Coronary artery (tissue), 2 donors: ENCODE results near the gene NGB.

Experiments
- DNase-seq: peaks from one replicate; pipeline ENCODE4 v3.0.0-alpha.2; 2017; ENCODE audit warnings: low spot score
- H3K27ac ChIP-seq, 2 donors: fragments of 200-600 bp; sonication (generic); one replicate each; pipeline ENCODE4 v1.5.1; 2016 to 2019
- H3K4me3 ChIP-seq: fragments of 200-600 bp; sonication (generic); 2 replicates; pipeline ENCODE4 v1.5.1; 2016; ENCODE audit warnings: mild to moderate bottlenecking, moderate library complexity
- CTCF ChIP-seq: fragments of 200-600 bp; sonication (generic); IDR thresholded peaks from one replicate; pipeline ENCODE4 v1.5.1; 2019; ENCODE audit warnings: antibody characterized with exemption

The NGB gene

GRCh38 chr14:77225254-77225653 lies 45.8 kb downstream of the NGB start:
- TF ChIP-seq CTCF = no peak
- no peak overlapping the region for H3K4me3 ChIP-seq
- H3K27ac ChIP-seq = no peak overlapping the region
- DNase-seq = no peak

- no peak overlapping the region for H3K27ac ChIP-seq
- H3K4me3 ChIP-seq = no peak overlapping the region
- no peak for TF ChIP-seq CTCF
- DNase-seq = no peak
Measured at GRCh38 chr14:77224212-77224611, 46.8 kb downstream of the NGB start.

GRCh38 chr14:77222546-77223225 lies 48.3 kb downstream of the NGB start:
- TF ChIP-seq CTCF = no peak
- Histone ChIP-seq H3K27ac (no peak overlapping the region), H3K4me3 (no peak overlapping the region)
- DNase-seq = no peak

GRCh38 chr14:77221241-77221871 lies 49.6 kb downstream of the NGB start:
- Histone ChIP-seq H3K27ac (no peak overlapping the region), H3K4me3 (no peak overlapping the region)
- TF ChIP-seq CTCF = no peak
- DNase-seq = no peak

GRCh38 chr14:77220246-77221017 lies 50.6 kb downstream of the NGB start:
- DNase-seq = no peak
- no peak for TF ChIP-seq CTCF
- Histone ChIP-seq H3K27ac (no peak overlapping the region), H3K4me3 (no peak overlapping the region)

GRCh38 chr14:77219591-77219990 lies 51.4 kb downstream of the NGB start:
- H3K27ac ChIP-seq = no peak overlapping the region
- no peak overlapping the region for H3K4me3 ChIP-seq
- no peak for TF ChIP-seq CTCF
- DNase-seq = no peak

GRCh38 chr14:77217551-77217950 lies 53.5 kb downstream of the NGB start:
- no peak for TF ChIP-seq CTCF
- no peak overlapping the region for H3K4me3 ChIP-seq
- H3K27ac ChIP-seq = no peak overlapping the region
- DNase-seq = no peak
